ENCODE results near the gene PIGQ.

The PIGQ gene

GRCh38 chr16:569445-570254, at the start of gene PIGQ:
TSS of gene PIGQ (plus strand) at chr16:569968. CDS start at chr16:574075, 4,107 bp downstream.
- DNase-seq (ENCODE audit: low read depth), result peak; percentile 68

GRCh38 chr16:520847-521246, 48.9 kb upstream of the PIGQ start:
- DNase-seq (ENCODE audit: low read depth), result no peak

GRCh38 chr16:521381-522210, 48.2 kb upstream of the PIGQ start:
- no peak for DNase-seq (ENCODE audit: low read depth)

- DNase-seq (ENCODE audit: low read depth), result no peak
Observed at GRCh38 chr16:522320-523096, 47.3 kb upstream of the PIGQ start.

GRCh38 chr16:523097-523741, 46.5 kb upstream of the PIGQ start:
- DNase-seq (ENCODE audit: low read depth), result no peak

- no peak for DNase-seq (ENCODE audit: low read depth)
Observed at GRCh38 chr16:524274-525040, 45.3 kb upstream of the PIGQ start.

- DNase-seq (ENCODE audit: low read depth), result no peak
Observed at GRCh38 chr16:525123-525519, 44.6 kb upstream of the PIGQ start.

- peak; percentile 96 for DNase-seq (ENCODE audit: low read depth)
Observed at GRCh38 chr16:525520-526180, 44.1 kb upstream of the PIGQ start.

- DNase-seq (ENCODE audit: low read depth), result peak; percentile 62
Observed at GRCh38 chr16:526181-527014, 43.4 kb upstream of the PIGQ start.

- peak; percentile 85 for DNase-seq (ENCODE audit: low read depth)
Observed at GRCh38 chr16:527015-527903, 42.5 kb upstream of the PIGQ start, which contains the start of gene CAPN15. TSS of gene CAPN15 (plus strand) at chr16:527712. CDS start at chr16:546839, 19,127 bp downstream.

- peak; percentile 90 for DNase-seq (ENCODE audit: low read depth)
Observed at GRCh38 chr16:528111-529011, 41.4 kb upstream of the PIGQ start.

- no peak for DNase-seq (ENCODE audit: low read depth)
Observed at GRCh38 chr16:529012-529575, 40.7 kb upstream of the PIGQ start.

GRCh38 chr16:530111-530817, 39.5 kb upstream of the PIGQ start:
- DNase-seq (ENCODE audit: low read depth), result no peak

- DNase-seq (ENCODE audit: low read depth), result no peak
Observed at GRCh38 chr16:531494-532125, 38.2 kb upstream of the PIGQ start.

GRCh38 chr16:533391-534123, 36.2 kb upstream of the PIGQ start:
- DNase-seq (ENCODE audit: low read depth), result peak; percentile 22
